HepG2 (cell line): ENCODE results near the gene SLC25A19. TPM values are rescaled to one million over a fixed set of nuclear protein-coding genes. Genes with fewer than 3 reads are reported as not detected.

ENCODE experiments used
- ARID4A ChIP-seq: sonication (generic); formaldehyde crosslinking; IDR thresholded peaks from 2 replicates; pipeline ENCODE4 v1.5.0; 2020; ENCODE audit warnings: mild to moderate bottlenecking, missing genetic modification reagents, borderline replicate concordance
- DR1 ChIP-seq: sonication (generic); formaldehyde crosslinking; IDR thresholded peaks from 2 replicates; pipeline ENCODE4 v1.8.0; 2021; ENCODE audit warnings: mild to moderate bottlenecking, missing genetic modification reagents, inconsistent platforms
- FOXA3 ChIP-seq: IDR thresholded peaks from 2 replicates; pipeline ENCODE4 v1.6.1; 2016; ENCODE audit warnings: missing genetic modification reagents, missing compliant biosample characterization
- FOXC1 ChIP-seq: sonication (generic); formaldehyde crosslinking; IDR thresholded peaks from 2 replicates; pipeline ENCODE4 v1.8.0; 2022; ENCODE audit warnings: mild to moderate bottlenecking, missing genetic modification reagents, borderline replicate concordance
- FOXJ3 ChIP-seq: sonication (generic); formaldehyde crosslinking; IDR thresholded peaks from 2 replicates; pipeline ENCODE4 v1.4.0; 2020; ENCODE audit warnings: missing genetic modification reagents, mild to moderate bottlenecking, borderline replicate concordance
- HNF4A ChIP-seq: sonication (generic); formaldehyde crosslinking; IDR thresholded peaks from 2 replicates; pipeline ENCODE4 v1.4.0; 2020; ENCODE audit warnings: missing genetic modification reagents
- HOMEZ ChIP-seq: IDR thresholded peaks from 2 replicates; pipeline ENCODE4 v1.6.1; 2016; ENCODE audit warnings: low read depth
- ISX ChIP-seq: sonication (generic); formaldehyde crosslinking; conservative IDR thresholded peaks from 2 replicates; pipeline ENCODE4 v1.5.0; 2020; ENCODE audit warnings: missing genetic modification reagents
- KDM6A ChIP-seq: IDR thresholded peaks from 2 replicates; pipeline ENCODE4 v1.6.1; 2016; ENCODE audit warnings: low read depth
- MED1 ChIP-seq: sonication (generic); formaldehyde crosslinking; IDR thresholded peaks from 2 replicates; pipeline ENCODE4 v1.4.0; 2020; ENCODE audit warnings: missing genetic modification reagents
- MEIS2 ChIP-seq: sonication (generic); formaldehyde crosslinking; IDR thresholded peaks from 2 replicates; pipeline ENCODE4 v1.9.0; 2021; ENCODE audit warnings: mild to moderate bottlenecking, missing genetic modification reagents
- MYPOP ChIP-seq: sonication (generic); formaldehyde crosslinking; IDR thresholded peaks from 2 replicates; pipeline ENCODE4 v1.8.1; 2023; ENCODE audit warnings: mild to moderate bottlenecking, moderate library complexity, missing genetic modification reagents
- PHF21A ChIP-seq: sonication (generic); formaldehyde crosslinking; IDR thresholded peaks from 2 replicates; pipeline ENCODE4 v1.5.0; 2020; ENCODE audit warnings: mild to moderate bottlenecking, missing genetic modification reagents
- PITX1 ChIP-seq: sonication (generic); formaldehyde crosslinking; IDR thresholded peaks from 2 replicates; pipeline ENCODE4 v1.5.1; 2020; ENCODE audit warnings: mild to moderate bottlenecking, missing genetic modification reagents
- SMYD3 ChIP-seq: sonication (generic); formaldehyde crosslinking; IDR thresholded peaks from 2 replicates; pipeline ENCODE4 v1.8.1; 2023; ENCODE audit warnings: mild to moderate bottlenecking, missing genetic modification reagents
- TFDP1 ChIP-seq: IDR thresholded peaks from 2 replicates; pipeline ENCODE4 v1.6.1; 2016; ENCODE audit warnings: missing compliant biosample characterization, missing genetic modification reagents, borderline replicate concordance
- ZFY ChIP-seq: sonication (generic); formaldehyde crosslinking; IDR thresholded peaks from 2 replicates; pipeline ENCODE4 v1.4.0; 2020; ENCODE audit warnings: missing genetic modification reagents
- ZNF629 ChIP-seq: sonication (generic); formaldehyde crosslinking; conservative IDR thresholded peaks from 2 replicates; pipeline ENCODE4 v1.5.0; 2020; ENCODE audit warnings: missing genetic modification reagents
- polyA plus RNA-seq, 8 experiments: library from polyadenylated mRNA; depleted of rRNA in 3 of 8; stranded (reverse) in 7 of 8; unstranded in 1 of 8; fragments of >200 nt; fragmentation: Illumina TruSeq in 4 of 8; extraction: Trizol in 4 of 8; gene quantifications; 2 replicates each; pipeline versions ENCODE4 v1.2.1 to v1.2.3, GENCODE V29; 2011 to 2016; ENCODE audit warnings: low read depth in 4 of 8, missing spikeins in 1 of 8, mixed read lengths in 1 of 8; ENCODE audit not compliant: insufficient read depth in 1 of 8
- total RNA-seq, 5 experiments: library from RNA; depleted of rRNA; stranded (reverse); fragments of >200 nt; fragmentation: Illumina TruSeq; extraction: Trizol; gene quantifications; 2 replicates each; pipeline ENCODE4 v1.2.3, GENCODE V29; 2016; ENCODE audit warnings: low read depth in 1 of 5

The SLC25A19 gene
- total and polyA plus RNA-seq, 2 of the 13 experiments (the other 11 are each of a cell fraction or from before 2014, with no cell fraction given), result 24.4 to 41.4 TPM

- TF ChIP-seq ARID4A (CRISPR knock-in tag) (peak; percentile 73; the same call in 1 of the 2 replicates), TFDP1 (peak; percentile 25; the same call in 1 of the 2 replicates), FOXJ3 (peak; percentile 90; the same call in 1 of the 2 replicates), FOXA3 (CRISPR knock-in tag) (peak; percentile 74), FOXC1 (peak; percentile 84; the same call in 1 of the 2 replicates), KDM6A (peak; percentile 95), DR1 (CRISPR knock-in tag) (peak; percentile 45; the same call in 1 of the 2 replicates), HNF4A (CRISPR knock-in tag) (peak; percentile 98), HOMEZ (CRISPR knock-in tag) (peak; percentile 79), PITX1 (CRISPR knock-in tag) (peak; percentile 93), MED1 (CRISPR knock-in tag) (peak; percentile 92), ZNF629 (peak; percentile 65), MYPOP (CRISPR knock-in tag) (peak; percentile 69), PHF21A (peak; percentile 100), MEIS2 (CRISPR knock-in tag) (peak; percentile 77), ZFY (CRISPR knock-in tag) (peak; percentile 69), SMYD3 (CRISPR knock-in tag) (0 out of 2 replicates have a peak, but pooled peaks have one; percentile 13), ISX (CRISPR knock-in tag) (no peak)
Observed at GRCh38 chr17:75295201-75296158, 6.2 kb upstream of the SLC25A19 start (continued).
